Suprapubic skin (tissue), 4 donors: Measurements from ENCODE around the gene HBA2. TPM values are rescaled to one million over a fixed set of nuclear protein-coding genes. Genes with fewer than 3 reads are reported as not detected.

ENCODE experiments used
- DNase-seq, 2 donors: peaks; one replicate each; pipeline ENCODE4 v3.0.0-alpha.2; 2019; ENCODE audit warnings: low spot score in 2 of 2
- H3K27ac ChIP-seq: fragments of 200-600 bp; sonication (generic); one replicate; pipeline ENCODE4 v1.5.1; 2019
- H3K27me3 ChIP-seq: fragments of 200-600 bp; sonication (generic); one replicate; pipeline ENCODE4 v1.5.1; 2019
- H3K36me3 ChIP-seq: fragments of 200-600 bp; sonication (generic); one replicate; pipeline ENCODE4 v1.5.1; 2019
- H3K4me1 ChIP-seq: fragments of 200-600 bp; sonication (generic); one replicate; pipeline ENCODE4 v1.5.1; 2019
- H3K4me3 ChIP-seq: fragments of 200-600 bp; sonication (generic); one replicate; pipeline ENCODE4 v1.5.1; 2019; ENCODE audit warnings: mild to moderate bottlenecking
- H3K9me3 ChIP-seq: fragments of 200-600 bp; sonication (generic); one replicate; pipeline ENCODE4 v1.5.1; 2019
- EP300 ChIP-seq: sonication (generic); formaldehyde crosslinking; IDR thresholded peaks from one replicate; pipeline ENCODE4 v1.6.1; 2017; ENCODE audit warnings: antibody characterized with exemption
- POLR2A ChIP-seq, 2 donors: fragments of 450-650 bp; IDR thresholded peaks; one replicate each; pipeline ENCODE4 v1.6.1; 2017; ENCODE audit warnings: antibody characterized with exemption in 2 of 2, mild to moderate bottlenecking in 2 of 2, moderate library complexity in 2 of 2
- POLR2AphosphoS5 ChIP-seq, 3 donors: sonication (generic); formaldehyde crosslinking; IDR thresholded peaks; one replicate each; pipeline ENCODE4 v1.6.1; 2017; ENCODE audit warnings: antibody characterized with exemption in 3 of 3
- WGBS: methylation state at CpG from one replicate; pipeline ENCODE4 v1.1.5; 2018; 5-methylcytosine and 5-hydroxymethylcytosine counted together
- total RNA-seq, 4 donors: library from RNA; depleted of rRNA; stranded (reverse); fragments of >200 nt; gene quantifications; one replicate each; pipeline ENCODE4 v1.1.0, GENCODE V29; 2016
- TF ChIP-seq, protein P1 (sequence below), 2 donors: fragments of 200-600 bp in 1 of 2; fragments of 450-650 bp in 1 of 2; sonication (generic) in 1 of 2; IDR thresholded peaks; one replicate each; pipeline ENCODE4 v1.5.1; 2016 to 2019; ENCODE audit warnings: antibody characterized with exemption in 2 of 2, mild to moderate bottlenecking in 1 of 2, moderate library complexity in 1 of 2

The HBA2 gene
- total RNA-seq, 4 donors from 2014 or later = 13.0 to 282 (median 96.5) TPM

DNA sequence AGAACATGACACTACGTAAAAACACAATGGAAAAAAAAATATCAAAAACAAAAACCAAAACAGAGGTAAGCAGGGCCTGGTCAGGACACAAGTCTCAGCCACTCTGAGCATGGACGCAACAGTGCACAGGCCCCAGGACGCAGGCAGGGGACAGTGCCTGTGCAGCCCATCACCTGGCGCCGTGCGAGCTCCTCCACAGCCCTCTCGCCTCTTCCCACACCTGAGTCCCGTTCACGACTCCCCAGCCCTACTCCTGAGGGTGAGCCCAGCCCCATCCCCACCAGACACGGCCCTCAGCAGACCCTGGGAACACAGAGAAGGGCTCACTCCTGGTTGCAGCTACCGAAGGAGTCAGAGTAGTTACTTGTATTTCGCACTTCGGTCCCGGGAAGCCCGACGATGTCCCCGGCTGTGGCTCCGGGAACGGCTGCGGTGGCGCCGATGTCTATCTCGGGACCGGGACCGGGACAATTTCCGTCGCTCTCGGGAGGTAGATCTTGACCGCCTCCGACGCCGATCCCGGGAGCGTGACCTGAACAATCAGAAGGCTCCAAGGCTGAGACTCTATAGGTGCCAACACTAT lies 17.0 kb downstream of the HBA2 start:
- TF ChIP-seq POLR2AphosphoS5 (IDR thresholded peaks at IDR 0.05) = no peak
- no peak for TF ChIP-seq POLR2A (IDR thresholded peaks at IDR 0.05)
- TF ChIP-seq EP300 = no peak
- TF ChIP-seq, protein P1, sequence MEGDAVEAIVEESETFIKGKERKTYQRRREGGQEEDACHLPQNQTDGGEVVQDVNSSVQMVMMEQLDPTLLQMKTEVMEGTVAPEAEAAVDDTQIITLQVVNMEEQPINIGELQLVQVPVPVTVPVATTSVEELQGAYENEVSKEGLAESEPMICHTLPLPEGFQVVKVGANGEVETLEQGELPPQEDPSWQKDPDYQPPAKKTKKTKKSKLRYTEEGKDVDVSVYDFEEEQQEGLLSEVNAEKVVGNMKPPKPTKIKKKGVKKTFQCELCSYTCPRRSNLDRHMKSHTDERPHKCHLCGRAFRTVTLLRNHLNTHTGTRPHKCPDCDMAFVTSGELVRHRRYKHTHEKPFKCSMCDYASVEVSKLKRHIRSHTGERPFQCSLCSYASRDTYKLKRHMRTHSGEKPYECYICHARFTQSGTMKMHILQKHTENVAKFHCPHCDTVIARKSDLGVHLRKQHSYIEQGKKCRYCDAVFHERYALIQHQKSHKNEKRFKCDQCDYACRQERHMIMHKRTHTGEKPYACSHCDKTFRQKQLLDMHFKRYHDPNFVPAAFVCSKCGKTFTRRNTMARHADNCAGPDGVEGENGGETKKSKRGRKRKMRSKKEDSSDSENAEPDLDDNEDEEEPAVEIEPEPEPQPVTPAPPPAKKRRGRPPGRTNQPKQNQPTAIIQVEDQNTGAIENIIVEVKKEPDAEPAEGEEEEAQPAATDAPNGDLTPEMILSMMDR (IDR thresholded peaks at IDR 0.05) = no peak
- Histone ChIP-seq H3K9me3 (no peaks in the 10 kb centered on the region), H3K27me3 (no peaks in the 10 kb centered on the region), H3K36me3 (peaks cover 74% of the 10 kb centered on the region), H3K4me3 (no peak overlapping the region), H3K4me1 (no peaks in the 10 kb centered on the region), H3K27ac (no peak overlapping the region)
- DNase-seq = no peak
- 92% methylated on average over 30 of the region's 34 CpGs for WGBS

DNA sequence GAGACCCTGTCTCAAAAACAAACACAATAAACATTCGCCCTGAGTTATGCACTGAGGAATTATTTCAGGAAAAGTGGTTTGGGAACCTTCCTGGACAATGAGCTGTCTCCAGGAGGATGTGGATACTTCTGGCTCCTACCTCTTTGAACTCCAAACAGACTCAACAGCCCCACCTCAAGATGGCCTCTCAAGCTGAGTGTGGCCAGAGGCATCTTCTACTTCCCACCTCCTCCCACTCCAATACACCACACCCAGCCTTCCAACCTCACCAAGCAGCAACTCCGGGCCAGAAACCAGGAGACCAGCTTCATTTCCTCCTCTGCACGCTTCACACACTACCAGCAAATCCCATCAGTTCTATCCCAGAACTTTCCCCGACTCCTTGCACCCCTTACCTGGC lies 19.2 kb downstream of the HBA2 start:
- Histone ChIP-seq H3K4me1 (no peaks in the 10 kb centered on the region), H3K36me3 (peaks cover 96% of the 10 kb centered on the region), H3K27me3 (no peaks in the 10 kb centered on the region), H3K4me3 (no peak overlapping the region), H3K9me3 (no peaks in the 10 kb centered on the region), H3K27ac (no peak overlapping the region)
- no peak for DNase-seq
- WGBS = 83% methylated on average over 4 of the region's 4 CpGs
- TF ChIP-seq POLR2AphosphoS5 (IDR thresholded peaks at IDR 0.05) (no peak), EP300 (no peak), POLR2A (IDR thresholded peaks at IDR 0.05) (no peak)
- TF ChIP-seq, protein P1 (IDR thresholded peaks at IDR 0.05) = no peak

DNA sequence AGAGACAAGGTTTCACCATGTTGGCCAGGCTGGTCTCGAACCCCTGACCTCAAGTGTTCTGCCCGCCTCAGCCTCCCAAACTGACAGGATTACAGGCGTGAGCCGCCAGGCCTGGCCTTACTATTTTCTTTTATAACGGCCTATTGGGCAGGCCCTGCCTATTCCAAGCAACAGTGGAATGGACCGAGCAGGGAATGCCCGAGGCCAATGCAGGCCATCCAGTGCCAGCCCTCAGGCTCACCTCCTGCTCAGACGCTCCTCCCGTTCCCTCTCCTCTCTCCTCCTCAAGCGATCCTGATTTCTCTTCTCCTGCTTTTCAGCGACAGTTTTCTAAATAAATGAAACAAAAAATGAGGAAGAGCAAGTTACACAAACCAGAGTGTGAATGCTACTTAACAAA lies 20.0 kb downstream of the HBA2 start:
- Histone ChIP-seq H3K4me1 (no peaks in the 10 kb centered on the region), H3K27ac (no peak overlapping the region), H3K4me3 (no peak overlapping the region), H3K9me3 (no peaks in the 10 kb centered on the region), H3K27me3 (no peaks in the 10 kb centered on the region), H3K36me3 (peaks cover 98% of the 10 kb centered on the region)
- WGBS = 90% methylated on average over 11 of the region's 11 CpGs
- no peak for TF ChIP-seq EP300
- TF ChIP-seq, protein P1 (IDR thresholded peaks at IDR 0.05) = no peak
- DNase-seq = no peak

DNA sequence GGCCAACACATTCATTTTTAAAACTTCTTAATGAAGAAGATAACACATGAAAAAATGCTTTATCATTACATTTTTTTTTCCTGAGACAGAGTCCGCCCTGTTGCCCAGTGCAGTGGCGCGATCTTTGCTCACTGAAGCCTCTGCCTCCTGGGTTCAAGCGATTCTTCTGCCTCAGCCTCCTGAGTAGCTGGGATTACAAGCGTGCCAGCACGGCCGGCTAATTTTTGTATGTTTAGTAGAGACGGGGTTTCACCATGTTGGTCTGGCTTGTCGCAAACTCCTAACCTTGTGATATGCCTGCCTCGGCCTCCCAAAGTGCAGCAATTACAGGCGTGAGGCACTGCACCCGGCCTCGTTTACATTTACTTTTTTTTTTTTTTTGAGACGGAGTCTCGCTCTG lies 20.8 kb downstream of the HBA2 start:
- Histone ChIP-seq H3K4me1 (no peaks in the 10 kb centered on the region), H3K36me3 (peaks cover 100% of the 10 kb centered on the region), H3K4me3 (no peak overlapping the region), H3K27ac (no peak overlapping the region), H3K9me3 (no peaks in the 10 kb centered on the region), H3K27me3 (no peaks in the 10 kb centered on the region)
- no peak for DNase-seq
- WGBS = 94% methylated on average over 15 of the region's 15 CpGs
- no peak for TF ChIP-seq POLR2AphosphoS5 (IDR thresholded peaks at IDR 0.05)
- TF ChIP-seq, protein P1 (IDR thresholded peaks at IDR 0.05) = no peak
- TF ChIP-seq EP300 = no peak
- TF ChIP-seq POLR2A (IDR thresholded peaks at IDR 0.05) = no peak

DNA sequence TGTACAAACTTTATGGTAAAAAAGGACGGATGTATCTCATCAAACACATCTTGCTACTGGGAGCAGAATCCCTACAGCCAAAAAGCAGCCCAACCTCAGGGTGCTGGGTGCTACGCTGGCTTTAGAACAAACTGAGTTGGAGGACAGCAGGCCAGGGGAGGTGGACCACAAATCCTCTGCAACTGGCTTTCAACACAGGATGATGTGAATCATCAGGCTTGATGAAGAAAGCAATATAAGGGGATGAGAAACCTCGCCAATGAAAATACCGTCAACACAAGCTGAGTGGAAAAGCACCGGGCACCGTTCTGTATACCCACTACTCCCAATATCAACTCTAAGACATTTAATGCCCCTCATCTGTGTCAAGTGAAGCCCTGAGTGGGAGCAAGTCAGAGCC lies 21.8 kb downstream of the HBA2 start:
- Histone ChIP-seq H3K27me3 (no peaks in the 10 kb centered on the region), H3K4me1 (no peaks in the 10 kb centered on the region), H3K9me3 (no peaks in the 10 kb centered on the region), H3K27ac (no peak overlapping the region), H3K36me3 (peaks cover 100% of the 10 kb centered on the region), H3K4me3 (no peak overlapping the region)
- 91% methylated on average over 6 of the region's 6 CpGs for WGBS
- TF ChIP-seq, protein P1 (IDR thresholded peaks at IDR 0.05) = no peak
- no peak for TF ChIP-seq POLR2A (IDR thresholded peaks at IDR 0.05)
- TF ChIP-seq EP300 = no peak
- no peak for TF ChIP-seq POLR2AphosphoS5 (IDR thresholded peaks at IDR 0.05)
- DNase-seq = no peak
